ENCODE data around the gene HCN2.

The HCN2 gene

DNA sequence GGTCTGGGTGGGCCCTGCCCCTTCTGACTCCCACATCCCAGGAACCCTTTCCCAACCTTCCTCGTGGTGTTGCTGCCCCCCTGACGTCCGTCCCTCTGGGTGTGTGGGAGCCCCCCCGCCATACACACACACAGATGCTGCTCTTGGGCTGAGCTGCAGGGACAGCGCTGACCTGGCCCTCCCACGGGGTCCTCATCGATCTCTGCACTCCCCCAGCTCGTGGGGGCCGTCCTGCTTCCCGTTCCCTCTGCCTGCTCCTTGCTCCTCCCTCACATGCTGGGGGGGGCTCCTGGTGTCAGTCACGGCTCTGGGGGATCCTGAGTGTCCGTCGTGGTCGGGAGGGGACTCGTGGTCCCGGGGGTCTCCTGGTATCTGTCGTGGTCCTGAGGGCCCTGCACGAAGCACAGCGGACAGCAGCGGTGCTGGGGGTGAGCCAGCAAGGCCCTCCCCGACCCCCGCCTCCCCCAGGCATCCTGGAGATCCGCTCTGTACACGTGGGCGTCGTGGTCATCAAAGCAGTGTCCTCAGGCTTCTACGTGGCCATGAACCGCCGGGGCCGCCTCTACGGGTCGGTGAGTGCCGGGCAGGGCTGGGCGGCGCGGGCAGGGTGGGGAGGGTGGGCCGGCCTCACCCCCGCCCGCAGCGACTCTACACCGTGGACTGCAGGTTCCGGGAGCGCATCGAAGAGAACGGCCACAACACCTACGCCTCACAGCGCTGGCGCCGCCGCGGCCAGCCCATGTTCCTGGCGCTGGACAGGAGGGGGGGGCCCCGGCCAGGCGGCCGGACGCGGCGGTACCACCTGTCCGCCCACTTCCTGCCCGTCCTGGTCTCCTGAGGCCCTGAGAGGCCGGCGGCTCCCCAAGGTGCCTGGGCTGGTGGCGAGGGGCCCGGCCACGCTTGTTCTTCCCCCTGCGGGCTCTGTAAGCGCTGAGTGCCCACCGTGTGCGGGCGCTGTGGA, 53.4 kb downstream of the HCN2 start:
- no peak for DNase-seq

- DNase-seq, result no peak
Observed at GRCh38 chr19:643736-644135, 54.1 kb downstream of the HCN2 start.

DNA sequence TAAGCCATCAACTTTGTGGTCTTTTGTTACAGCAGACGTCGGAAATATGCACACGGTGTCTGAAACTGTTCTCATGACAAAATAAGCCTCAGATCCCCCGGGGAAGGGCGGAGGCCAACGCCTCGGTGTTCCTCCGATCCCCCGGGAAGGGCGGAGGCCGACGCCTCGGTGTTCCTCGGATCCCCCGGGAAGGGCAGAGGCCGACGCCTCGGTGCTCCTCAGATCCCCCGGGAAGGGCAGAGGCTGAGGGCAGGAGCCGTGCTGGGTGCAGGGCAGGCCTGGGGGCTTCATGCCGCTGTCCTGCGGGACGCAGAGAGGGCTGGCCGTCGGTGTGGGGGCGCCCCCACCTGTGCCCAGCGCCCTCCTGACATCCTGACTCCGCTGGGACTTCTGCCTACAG, 54.7 kb downstream of the HCN2 start:
- no peak for DNase-seq

GRCh38 chr19:644789-645188, 55.1 kb downstream of the HCN2 start:
- no peak for DNase-seq

DNA sequence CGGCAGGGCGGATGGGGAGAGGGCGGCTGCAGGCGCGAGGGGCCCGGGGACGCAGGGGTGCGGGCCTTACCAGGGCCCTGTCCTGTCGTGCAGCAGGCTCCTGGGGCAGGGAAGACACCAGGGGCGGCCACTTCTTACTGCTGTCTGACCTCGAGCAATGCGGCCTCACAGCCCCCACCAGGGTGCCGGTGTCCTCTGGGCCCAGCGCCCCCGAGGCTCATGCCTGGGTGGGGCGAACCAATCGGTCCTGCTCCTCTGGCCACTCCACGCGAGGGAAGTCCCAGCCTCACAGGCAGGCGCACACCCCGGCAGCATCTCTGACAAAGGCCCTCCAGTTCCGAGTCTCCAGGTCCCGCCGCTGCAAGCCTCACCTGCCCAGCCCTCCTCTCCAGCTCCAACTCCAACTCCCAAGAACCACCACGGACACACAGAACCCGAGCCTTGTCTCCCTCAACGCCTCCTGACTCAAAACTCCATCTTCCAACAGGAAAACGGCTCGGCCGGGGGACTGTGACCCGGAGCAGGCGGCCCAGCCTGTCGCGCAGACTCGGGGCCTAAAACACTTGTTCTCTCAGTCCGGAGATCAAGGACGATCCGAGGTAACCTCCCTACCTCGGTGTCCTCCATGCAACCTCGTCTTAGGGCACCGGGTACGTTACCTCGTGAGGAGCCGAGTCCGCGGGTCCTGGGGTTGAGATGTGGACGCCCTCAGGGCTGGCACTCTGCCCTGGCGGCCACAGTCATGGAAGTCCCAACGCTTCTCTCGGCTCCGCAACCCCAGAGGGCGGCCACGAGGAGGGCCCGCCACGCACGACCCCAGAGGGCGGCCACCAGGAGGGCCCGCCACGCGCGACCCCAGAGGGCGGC, 56.5 kb downstream of the HCN2 start:
- no peak for DNase-seq

DNA sequence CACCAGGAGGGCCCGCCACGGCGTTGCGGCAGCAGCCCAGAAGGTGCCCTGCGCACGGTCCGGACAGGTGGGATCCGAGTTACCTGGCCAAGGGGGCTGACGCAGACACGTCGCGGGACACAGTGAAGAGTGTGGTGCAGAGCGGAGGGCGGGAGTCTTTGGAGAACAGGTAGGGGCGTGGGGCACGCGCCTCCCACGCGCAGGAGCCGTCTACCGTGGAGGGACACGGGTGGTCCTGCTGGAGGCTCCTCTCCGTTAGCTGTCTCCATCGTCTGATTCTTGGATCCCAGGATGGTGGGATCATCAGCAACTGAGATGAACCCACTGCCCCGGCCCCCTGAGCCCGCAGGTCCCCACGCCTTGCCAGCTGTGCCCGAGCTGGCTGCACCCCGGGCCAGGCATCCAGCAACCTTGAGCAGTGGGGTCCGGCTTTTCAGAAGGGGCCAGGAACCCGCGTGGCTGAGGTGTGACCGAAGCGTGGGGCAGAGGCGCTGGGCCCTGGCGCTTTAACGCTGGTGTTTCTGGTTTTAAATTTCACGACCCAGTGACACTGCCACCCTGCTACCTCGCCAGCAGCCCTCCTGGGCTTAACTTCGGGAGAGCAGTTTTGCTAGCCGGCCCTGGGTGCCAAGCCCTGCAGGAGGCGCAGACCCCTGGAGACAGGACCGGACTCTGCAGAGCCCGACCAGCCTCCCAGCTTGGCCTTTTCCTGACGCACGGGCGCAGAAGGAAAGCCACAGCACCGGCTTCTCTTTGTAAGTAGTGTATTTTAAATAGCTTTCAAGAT, 57.3 kb downstream of the HCN2 start:
- DNase-seq, result no peak

DNA sequence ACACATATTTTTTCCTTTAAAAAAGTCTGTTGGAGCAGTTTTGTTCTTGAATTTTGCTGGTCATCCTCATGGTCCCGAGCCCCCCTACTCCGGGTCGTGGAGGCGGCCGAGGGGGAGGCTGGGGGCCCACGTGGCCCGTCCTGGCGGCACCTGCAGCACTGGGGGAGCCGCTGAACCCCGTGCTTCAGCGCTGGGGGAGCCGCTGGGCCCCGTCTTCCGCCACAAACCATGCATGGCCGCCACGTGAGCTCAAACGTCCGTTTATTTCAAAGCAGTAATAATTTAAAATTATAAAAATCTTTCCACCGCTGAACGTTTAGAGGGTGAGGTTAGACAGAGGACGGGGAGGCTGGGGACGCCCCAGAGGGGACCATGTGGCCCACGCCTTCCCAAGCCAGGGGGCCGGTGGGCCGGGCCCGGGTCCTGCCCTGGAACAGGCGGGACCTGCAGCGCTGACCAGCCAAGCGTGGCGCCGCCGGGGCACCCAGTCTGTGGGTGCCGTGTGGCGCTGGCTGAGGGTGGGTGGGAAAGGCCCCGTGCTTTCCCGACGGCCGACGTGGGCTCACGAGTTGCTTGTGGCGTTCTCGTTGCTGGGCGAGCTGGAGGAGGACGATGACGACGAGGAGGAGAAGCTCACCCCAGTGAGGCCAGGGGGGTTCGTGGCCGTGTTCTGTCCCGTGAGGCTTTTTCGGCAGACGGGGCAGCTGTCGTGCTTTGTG, 58.0 kb downstream of the HCN2 start:
- DNase-seq, result no peak

DNA sequence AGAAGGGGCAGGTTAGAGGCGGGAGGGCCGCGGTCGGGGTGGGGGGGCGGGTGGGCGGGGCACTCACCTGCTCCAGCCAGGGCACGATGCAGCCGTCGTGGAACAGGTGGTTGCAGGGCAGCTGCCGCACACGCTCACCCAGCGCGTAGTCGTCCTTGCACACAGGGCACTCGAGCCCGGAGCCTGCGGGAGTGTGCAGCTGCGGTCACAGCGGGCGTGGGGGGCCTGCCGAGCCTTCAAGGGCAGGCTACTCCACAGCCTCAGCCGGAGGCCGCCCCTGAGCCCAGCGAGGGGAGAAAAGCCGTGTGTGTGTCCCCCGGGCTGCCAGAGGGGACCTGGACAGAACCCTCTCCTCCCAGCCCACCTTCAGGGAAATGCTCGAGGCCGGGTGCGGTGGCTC, 58.6 kb downstream of the HCN2 start:
- DNase-seq, result no peak

DNA sequence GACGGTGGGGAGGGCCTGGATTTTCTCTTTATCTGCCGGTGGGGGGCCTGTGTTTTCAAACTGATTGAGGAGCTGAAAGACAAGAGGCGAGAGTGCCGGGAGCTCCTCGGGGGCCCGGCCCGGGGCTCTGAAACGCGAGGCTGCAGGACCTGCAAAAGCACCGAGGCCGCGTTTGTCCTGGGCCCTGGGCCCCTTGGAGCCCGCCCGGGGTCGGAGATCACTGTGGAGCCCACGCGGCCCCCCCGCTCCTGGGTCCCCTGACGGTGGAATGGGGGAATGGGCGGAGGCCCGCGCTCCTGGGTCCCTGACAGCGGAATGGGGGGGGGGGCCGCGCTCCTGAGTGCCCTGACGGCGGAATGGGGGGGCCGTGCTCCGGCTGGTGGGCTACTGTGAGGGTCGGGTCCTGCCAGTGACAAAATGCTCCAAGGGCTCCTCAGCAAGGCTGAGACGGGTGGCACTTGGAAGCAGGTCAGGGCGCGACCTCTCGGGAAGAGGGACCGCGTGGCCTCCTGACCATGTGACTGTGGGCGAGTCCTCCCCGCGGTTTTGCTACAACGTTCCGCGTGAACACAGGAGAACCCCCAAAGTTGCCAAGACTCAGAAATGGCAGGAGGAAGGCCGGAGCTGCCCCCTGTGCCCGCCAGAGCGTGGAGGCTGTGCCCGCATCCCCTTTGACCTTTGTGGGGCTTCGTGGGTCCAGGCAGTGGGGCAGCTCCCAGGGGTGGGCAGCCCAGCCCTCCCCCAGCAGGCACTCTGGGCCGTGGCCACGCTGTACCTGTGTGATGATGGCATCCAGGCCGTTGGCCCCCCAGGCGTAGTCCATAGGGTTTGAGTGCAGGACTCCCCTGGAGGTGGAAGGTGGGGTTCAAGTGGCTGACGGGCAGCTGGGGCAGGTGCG, 59.5 kb downstream of the HCN2 start:
- DNase-seq, result no peak

GRCh38 chr19:650121-650520, 60.4 kb downstream of the HCN2 start:
- DNase-seq, result no peak

GRCh38 chr19:651114-651818, 61.6 kb downstream of the HCN2 start:
- DNase-seq, result no peak

- DNase-seq, result no peak
Observed at GRCh38 chr19:651991-652390, 62.3 kb downstream of the HCN2 start.

GRCh38 chr19:652467-653389, 63.0 kb downstream of the HCN2 start:
- no peak for DNase-seq

- DNase-seq, result no peak
Observed at GRCh38 chr19:653425-653824, 63.7 kb downstream of the HCN2 start.

GRCh38 chr19:655691-656090, 66.0 kb downstream of the HCN2 start:
- no peak for DNase-seq

DNA sequence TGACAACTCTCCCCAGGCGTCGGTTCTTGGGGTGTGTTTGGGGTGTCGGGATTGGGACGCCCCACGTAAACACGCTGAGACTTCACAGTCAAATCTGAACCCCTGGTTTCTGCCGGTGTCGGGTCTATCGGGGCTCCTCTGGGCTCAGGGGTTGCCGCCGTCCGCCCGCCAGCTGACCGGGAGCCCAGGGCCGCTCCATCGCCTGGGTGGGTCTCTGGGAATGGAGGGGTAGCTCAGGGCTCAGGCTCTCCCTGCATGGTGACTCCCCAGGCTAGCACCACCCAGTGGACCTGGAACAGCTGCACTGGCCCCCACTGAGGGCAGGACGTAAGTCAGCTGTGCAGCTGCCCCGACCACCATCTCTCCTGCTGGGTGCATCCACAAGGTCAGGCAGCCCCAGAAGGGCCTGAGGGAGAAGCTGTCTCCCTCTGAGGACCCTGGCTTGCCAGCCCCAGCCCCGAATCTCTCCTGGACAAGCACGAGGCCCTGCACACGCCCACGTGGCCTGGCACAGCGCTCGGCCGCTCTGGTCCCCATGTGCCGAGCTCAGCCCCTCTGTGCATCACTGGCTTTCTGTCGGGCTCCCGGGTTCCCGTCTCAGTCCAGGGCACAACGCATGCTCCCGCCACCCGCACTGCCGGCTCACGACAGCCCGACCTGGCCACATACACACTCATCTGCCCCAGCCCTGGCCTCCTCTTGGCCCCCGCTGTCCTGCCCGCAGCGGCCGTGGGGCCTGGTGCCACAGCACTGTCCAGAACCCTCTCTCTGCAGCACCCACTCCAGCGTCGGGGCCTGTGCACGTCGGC, 67.3 kb downstream of the HCN2 start:
- no peak for DNase-seq

- DNase-seq, result no peak
Observed at GRCh38 chr19:657611-658010, 67.9 kb downstream of the HCN2 start.

DNA sequence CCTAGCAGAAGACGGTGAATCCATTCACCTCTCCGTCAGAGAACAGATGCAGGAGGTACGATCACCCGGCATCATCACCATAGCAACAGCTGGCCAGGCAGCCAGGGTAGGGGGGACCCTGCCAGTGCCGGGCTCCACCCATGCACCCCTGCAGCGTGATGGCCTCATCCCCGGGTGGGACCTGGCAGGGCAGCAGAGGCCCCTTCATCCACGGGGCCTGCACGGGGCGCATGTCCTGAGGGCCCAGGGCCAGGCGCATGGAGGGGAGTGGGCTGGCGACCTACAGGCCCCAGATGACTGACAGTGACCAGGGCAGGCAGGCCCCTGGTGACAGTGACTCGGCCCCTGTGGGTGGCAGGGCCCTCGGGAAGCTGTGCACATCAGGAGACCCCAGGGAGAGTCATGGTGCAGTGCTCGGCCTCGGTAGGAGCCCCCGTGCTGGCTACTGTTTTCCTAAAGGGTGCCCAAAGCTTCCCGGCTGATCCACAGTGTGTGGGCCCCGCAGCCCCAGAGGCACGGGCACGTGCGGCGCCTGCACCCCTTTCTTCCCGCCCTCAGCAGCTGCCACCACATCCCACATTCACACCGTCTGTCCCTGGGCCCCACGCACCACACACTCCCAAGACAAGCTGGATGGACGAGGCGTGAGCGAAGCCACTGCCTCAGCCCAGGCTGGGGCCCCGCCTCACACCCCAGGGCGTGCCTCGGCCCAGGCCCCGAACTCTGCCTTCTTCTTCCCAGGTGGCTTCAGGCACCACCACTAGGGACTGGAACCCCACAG, 68.6 kb downstream of the HCN2 start:
- DNase-seq, result no peak

All from NCI-H446 treated with DMSO at 0.1 percent for 48 hours (cell line).